K562 (cell line): ENCODE results near the gene PALMD. TPM values are rescaled to one million over a fixed set of nuclear protein-coding genes. Genes with fewer than 3 reads are reported as not detected.

Experiments used
- ATAC-seq: fragments of 200-7000 bp; cut with Tn5 transposase; 3 replicates; pipeline ENCODE4 v1.9.1; 2020; ENCODE audit warnings: moderate library complexity
- BruUV-seq: library from RNA; stranded (reverse); fragments of 400-500 nt; replicated peaks from 2 replicates; lab custom pipeline; 2021; lab: Mats Ljungman, UMichigan
- CTCF ChIA-PET: fragments of 300-600 bp; formaldehyde crosslinking; extraction: SDS; loops from one replicate; lab custom pipeline; 2021; ENCODE audit warnings: low intra/inter-chr PET ratio; lab: Yijun Ruan, JAX
- POLR2A ChIA-PET: fragments of 300-600, 350-650 bp; sonication (Branson Sonifier 250); formaldehyde crosslinking; extraction: SDS; loops from one replicate; lab custom pipeline; 2021; ENCODE audit warnings: antibody characterized with exemption, inconsistent platforms; lab: Yijun Ruan, JAX
- DNase-seq, 4 experiments: peaks; one replicate each; pipeline versions ENCODE4 v3.0.0 to v3.0.0-alpha.2; 2011 to 2018; ENCODE audit warnings: low spot score in 3 of 4, mixed read lengths in 3 of 4; ENCODE audit errors: extremely low read depth in 1 of 4
- FAIRE-seq: peaks from 2 replicates; lab custom pipeline; 2011; peaks lifted over from hg19 to GRCh38; lab: Jason Lieb, UNC
- H2AFZ ChIP-seq: 2 replicates; pipeline ENCODE4 v1.6.0; 2011; ENCODE audit warnings: low read depth, low read length, control low read depth, inconsistent platforms
- H3K27ac ChIP-seq: fragments of 200-600 bp; 3 replicates; pipeline ENCODE4 v1.8.0; 2011; ENCODE audit warnings: low read depth, mild to moderate bottlenecking, control low read depth, inconsistent platforms, low read length, moderate library complexity, mixed read lengths; ENCODE audit errors: extremely low read depth
- H3K27me3 ChIP-seq, 2 experiments: fragments of 300-600 bp in 1 of 2; 2 replicates in 1 of 2; 3 replicates in 1 of 2; pipeline versions ENCODE4 v1.6.0 to v1.8.0; 2011; ENCODE audit warnings: inconsistent platforms in 2 of 2, low read length in 2 of 2, mild to moderate bottlenecking in 1 of 2, mixed read lengths in 1 of 2, moderate library complexity in 1 of 2; ENCODE audit not compliant: control insufficient read depth in 2 of 2, insufficient read depth in 2 of 2
- H3K36me3 ChIP-seq: fragments of 300-600 bp; 3 replicates; pipeline ENCODE4 v1.8.0; 2011; ENCODE audit warnings: mild to moderate bottlenecking, low read length, inconsistent platforms; ENCODE audit not compliant: control insufficient read depth, insufficient read depth
- H3K4me1 ChIP-seq, 2 experiments: fragments of 200-600 bp in 1 of 2; replicated peaks in 1 of 2; 2 replicates in 1 of 2; 3 replicates in 1 of 2; pipeline versions ENCODE4 v1.5.1 to v1.8.0; 2011; ENCODE audit warnings: inconsistent platforms in 2 of 2, low read length in 2 of 2, mild to moderate bottlenecking in 1 of 2, mixed read lengths in 1 of 2, moderate library complexity in 1 of 2; ENCODE audit not compliant: control insufficient read depth in 2 of 2, insufficient read depth in 2 of 2
- H3K4me2 ChIP-seq: 2 replicates; pipeline ENCODE4 v1.6.1; 2011; ENCODE audit warnings: low read length, control low read depth, inconsistent platforms, mixed read lengths; ENCODE audit not compliant: insufficient read depth
- H3K4me3 ChIP-seq: fragments of 200-600 bp; sonication (generic), shearing (Covaris generic); 2 replicates; pipeline ENCODE4 v1.5.1; 2016; ENCODE audit warnings: control low read depth, inconsistent platforms
- H3K79me2 ChIP-seq: fragments of 200-600 bp; 3 replicates; pipeline ENCODE4 v1.8.0; 2011; ENCODE audit warnings: low read length, inconsistent platforms; ENCODE audit not compliant: control insufficient read depth, insufficient read depth
- H3K9ac ChIP-seq, 2 experiments: 2 replicates each; pipeline versions ENCODE4 v1.6.0 to v1.6.1; 2011; ENCODE audit warnings: low read depth in 2 of 2, low read length in 2 of 2, control low read depth in 1 of 2, inconsistent platforms in 1 of 2, mild to moderate bottlenecking in 1 of 2, mixed read lengths in 1 of 2; ENCODE audit not compliant: insufficient read depth in 1 of 2
- H3K9me1 ChIP-seq: one replicate; pipeline ENCODE4 v1.6.0; 2011; ENCODE audit warnings: inconsistent platforms, mild to moderate bottlenecking, low read length, moderate library complexity; ENCODE audit not compliant: control insufficient read depth, insufficient read depth
- H3K9me3 ChIP-seq: replicated peaks from 2 replicates; pipeline ENCODE4 v1.5.1; 2011; ENCODE audit warnings: low read depth, low read length, inconsistent platforms; ENCODE audit not compliant: control insufficient read depth, insufficient read depth
- H4K20me1 ChIP-seq: replicated peaks from 2 replicates; pipeline ENCODE4 v1.6.1; 2011; ENCODE audit warnings: low read length, inconsistent platforms, mixed read lengths; ENCODE audit not compliant: control insufficient read depth, insufficient read depth
- C11orf30 ChIP-seq: fragments of 450-650 bp; IDR thresholded peaks from 2 replicates; pipeline ENCODE4 v1.6.1; 2016; ENCODE audit warnings: low read depth, mild to moderate bottlenecking
- FOXP1 ChIP-seq: sonication (generic); formaldehyde crosslinking; IDR thresholded peaks from 2 replicates; pipeline ENCODE4 v1.8.0; 2022; ENCODE audit warnings: mild to moderate bottlenecking, missing genetic modification reagents
- HMBOX1 ChIP-seq: sonication (generic); IDR thresholded peaks from 2 replicates; pipeline ENCODE4 v1.6.1; 2016
- MAFF ChIP-seq: IDR thresholded peaks from 2 replicates; pipeline ENCODE4 v1.6.1; 2012; ENCODE audit warnings: low read length, improper control_type of control experiment
- MTA2 ChIP-seq: fragments of 450-650 bp; IDR thresholded peaks from 2 replicates; pipeline ENCODE4 v1.6.1; 2016; ENCODE audit warnings: low read depth
- ZNF3 ChIP-seq: fragments of 250-450 bp; sonication (Bioruptor Pico); IDR thresholded peaks from 2 replicates; pipeline ENCODE4 v1.5.0; 2021; ENCODE audit warnings: mild to moderate bottlenecking, moderate library complexity
- ZNF316 ChIP-seq: fragments of 450-650 bp; IDR thresholded peaks from 2 replicates; pipeline ENCODE4 v1.6.1; 2016
- in situ Hi-C: fragments of 300-500 bp; cut with MboI; formaldehyde crosslinking; loops from 4 replicates; pipeline ENCODE4 v1.15.0; 2018; ENCODE audit warnings: inconsistent platforms, mixed read lengths
- intact Hi-C: fragments of 100-400 bp; cut with micrococcal nuclease; formaldehyde crosslinking; loops from 2 replicates; pipeline ENCODE4 v1.14.2; 2022
- polyA plus RNA-seq, 8 experiments: library from polyadenylated mRNA; depleted of rRNA in 4 of 8; stranded (reverse) in 5 of 8; unstranded in 3 of 8; fragments of >200 nt; fragmentation: Nextera tagmentation in 2 of 8; fragmentation: Illumina TruSeq in 1 of 8; extraction: Ambion mirVana in 2 of 8; extraction: Trizol in 1 of 8; gene quantifications; 2 replicates each; pipeline versions ENCODE4 v1.2.1 to v1.2.3, GENCODE V29; 2011 to 2014; ENCODE audit warnings: inconsistent platforms in 1 of 8, missing spikeins in 1 of 8
- total RNA-seq, 7 experiments: library from RNA; depleted of rRNA in 6 of 7; stranded (reverse); fragments of >200 nt in 6 of 7; fragmentation: Illumina TruSeq in 2 of 7; extraction: Trizol in 2 of 7; gene quantifications; 2 replicates each; pipeline versions ENCODE4 v1.2.1 to v1.2.3, GENCODE V29; 2011 to 2021; ENCODE audit warnings: low replicate concordance in 1 of 7
- TF ChIP-seq, protein P1 (sequence below): fragments of 450-650 bp; IDR thresholded peaks from 2 replicates; pipeline ENCODE4 v1.6.1; 2017; ENCODE audit warnings: antibody characterized with exemption, mild to moderate bottlenecking
- TF ChIP-seq, protein P2 (sequence below): sonication (generic); formaldehyde crosslinking; IDR thresholded peaks from 2 replicates; pipeline ENCODE4 v1.4.0; 2020; ENCODE audit warnings: mild to moderate bottlenecking, missing genetic modification reagents

The PALMD gene
- total and polyA plus RNA-seq, 9 of the 15 experiments (the other 6 are each of a cell fraction or from before 2014, with no cell fraction given): 2.7 to 13.5 (median 5.4) TPM

DNA sequence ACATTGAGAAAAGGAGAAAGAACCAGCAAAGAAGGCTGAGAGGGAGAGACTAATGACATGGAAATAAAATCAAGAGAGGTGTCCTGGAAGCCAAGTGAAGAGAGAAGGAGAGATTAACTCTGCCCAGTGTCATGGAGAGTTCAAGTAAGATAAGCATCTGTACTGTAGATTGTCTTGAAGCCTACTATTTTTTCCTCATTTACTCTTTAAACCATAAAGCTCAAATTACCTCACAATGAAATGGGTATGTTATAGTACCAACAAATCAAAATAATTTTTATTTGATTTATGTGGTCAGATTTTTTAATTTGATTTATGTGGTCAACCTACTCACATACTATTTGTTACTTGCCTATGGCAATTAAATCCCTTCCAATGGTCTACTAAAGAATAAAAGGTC, 5.2 kb upstream of the PALMD start (continued):
- TF ChIP-seq, protein P1, sequence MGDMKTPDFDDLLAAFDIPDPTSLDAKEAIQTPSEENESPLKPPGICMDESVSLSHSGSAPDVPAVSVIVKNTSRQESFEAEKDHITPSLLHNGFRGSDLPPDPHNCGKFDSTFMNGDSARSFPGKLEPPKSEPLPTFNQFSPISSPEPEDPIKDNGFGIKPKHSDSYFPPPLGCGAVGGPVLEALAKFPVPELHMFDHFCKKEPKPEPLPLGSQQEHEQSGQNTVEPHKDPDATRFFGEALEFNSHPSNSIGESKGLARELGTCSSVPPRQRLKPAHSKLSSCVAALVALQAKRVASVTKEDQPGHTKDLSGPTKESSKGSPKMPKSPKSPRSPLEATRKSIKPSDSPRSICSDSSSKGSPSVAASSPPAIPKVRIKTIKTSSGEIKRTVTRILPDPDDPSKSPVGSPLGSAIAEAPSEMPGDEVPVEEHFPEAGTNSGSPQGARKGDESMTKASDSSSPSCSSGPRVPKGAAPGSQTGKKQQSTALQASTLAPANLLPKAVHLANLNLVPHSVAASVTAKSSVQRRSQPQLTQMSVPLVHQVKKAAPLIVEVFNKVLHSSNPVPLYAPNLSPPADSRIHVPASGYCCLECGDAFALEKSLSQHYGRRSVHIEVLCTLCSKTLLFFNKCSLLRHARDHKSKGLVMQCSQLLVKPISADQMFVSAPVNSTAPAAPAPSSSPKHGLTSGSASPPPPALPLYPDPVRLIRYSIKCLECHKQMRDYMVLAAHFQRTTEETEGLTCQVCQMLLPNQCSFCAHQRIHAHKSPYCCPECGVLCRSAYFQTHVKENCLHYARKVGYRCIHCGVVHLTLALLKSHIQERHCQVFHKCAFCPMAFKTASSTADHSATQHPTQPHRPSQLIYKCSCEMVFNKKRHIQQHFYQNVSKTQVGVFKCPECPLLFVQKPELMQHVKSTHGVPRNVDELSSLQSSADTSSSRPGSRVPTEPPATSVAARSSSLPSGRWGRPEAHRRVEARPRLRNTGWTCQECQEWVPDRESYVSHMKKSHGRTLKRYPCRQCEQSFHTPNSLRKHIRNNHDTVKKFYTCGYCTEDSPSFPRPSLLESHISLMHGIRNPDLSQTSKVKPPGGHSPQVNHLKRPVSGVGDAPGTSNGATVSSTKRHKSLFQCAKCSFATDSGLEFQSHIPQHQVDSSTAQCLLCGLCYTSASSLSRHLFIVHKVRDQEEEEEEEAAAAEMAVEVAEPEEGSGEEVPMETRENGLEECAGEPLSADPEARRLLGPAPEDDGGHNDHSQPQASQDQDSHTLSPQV: peak; percentile 24; the same call in 1 of the 2 replicates
- 0 out of 2 replicates have a peak, but pooled peaks have one; percentile 12 for TF ChIP-seq ZNF3 (CRISPR knock-in tag)
- TF ChIP-seq FOXP1 (CRISPR knock-in tag): no peak
- 0 out of 2 replicates have a peak, but pooled peaks have one; percentile 27 for TF ChIP-seq HMBOX1
- TF ChIP-seq MTA2: no peak

- ATAC-seq: no peak
- no peaks in the 10 kb centered on the region for H3K79me2 ChIP-seq
- CTCF ChIA-PET: no interaction called here
- H3K27ac ChIP-seq: peak overlapping the region; percentile 28; the same call in 1 of the 3 replicates
- intact Hi-C loops: no loop called here
- TF ChIP-seq ZNF316 (peak; percentile 79), C11orf30 (peak; percentile 71), MAFF (0 out of 2 replicates have a peak, but pooled peaks have one; percentile 9)
- TF ChIP-seq, protein P2, sequence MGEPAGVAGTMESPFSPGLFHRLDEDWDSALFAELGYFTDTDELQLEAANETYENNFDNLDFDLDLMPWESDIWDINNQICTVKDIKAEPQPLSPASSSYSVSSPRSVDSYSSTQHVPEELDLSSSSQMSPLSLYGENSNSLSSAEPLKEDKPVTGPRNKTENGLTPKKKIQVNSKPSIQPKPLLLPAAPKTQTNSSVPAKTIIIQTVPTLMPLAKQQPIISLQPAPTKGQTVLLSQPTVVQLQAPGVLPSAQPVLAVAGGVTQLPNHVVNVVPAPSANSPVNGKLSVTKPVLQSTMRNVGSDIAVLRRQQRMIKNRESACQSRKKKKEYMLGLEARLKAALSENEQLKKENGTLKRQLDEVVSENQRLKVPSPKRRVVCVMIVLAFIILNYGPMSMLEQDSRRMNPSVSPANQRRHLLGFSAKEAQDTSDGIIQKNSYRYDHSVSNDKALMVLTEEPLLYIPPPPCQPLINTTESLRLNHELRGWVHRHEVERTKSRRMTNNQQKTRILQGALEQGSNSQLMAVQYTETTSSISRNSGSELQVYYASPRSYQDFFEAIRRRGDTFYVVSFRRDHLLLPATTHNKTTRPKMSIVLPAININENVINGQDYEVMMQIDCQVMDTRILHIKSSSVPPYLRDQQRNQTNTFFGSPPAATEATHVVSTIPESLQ (CRISPR knock-in tag): no peak
- no peaks in the 10 kb centered on the region for H4K20me1 ChIP-seq
- BruUV-seq: no TSS peak
- no peaks in the 10 kb centered on the region for H3K9me1 ChIP-seq
- H3K9ac ChIP-seq: no peak overlapping the region
- H3K4me2 ChIP-seq: no peak overlapping the region
- in situ Hi-C loops: no loop called here
- POLR2A ChIA-PET: interaction anchor here (0.6 kb wide), 1 partner anchor 486 kb away, joined by 3 read pairs; no protein-coding TSS in a partner anchor
- peak overlapping the region; percentile 79 for H2AFZ ChIP-seq
- no peak for DNase-seq
- H3K36me3 ChIP-seq: no peaks in the 10 kb centered on the region
- no peak overlapping the region for H3K4me3 ChIP-seq
- no peak for FAIRE-seq
- H3K9me3 ChIP-seq: no peaks in the 10 kb centered on the region
- H3K27me3 ChIP-seq: no peaks in the 10 kb centered on the region
- H3K4me1 ChIP-seq: peaks cover 10 to 37% of the 10 kb centered on the region in 2 experiments; a peak in 4 of 5 replicates
Measured at GRCh38 chr1:99641558-99641957, 4.4 kb upstream of the PALMD start.
